PC-3 (cell line): Measurements from ENCODE around the gene USP22. TPM values are rescaled to one million over a fixed set of nuclear protein-coding genes. Genes with fewer than 3 reads are reported as not detected.
"Not testable (repeated sequence)": the region's sequence is repeated elsewhere in the genome, so short reads cannot be mapped to it uniquely, and the experiment has no call there.

Experiments used
- ATAC-seq: fragments of 200-7000 bp; cut with Tn5 transposase; 2 replicates; pipeline ENCODE4 v1.9.1; 2020; ENCODE audit warnings: mild to moderate bottlenecking, moderate library complexity
- BruUV-seq: library from RNA; stranded (reverse); fragments of 400-500 nt; replicated peaks from 2 replicates; lab custom pipeline; 2021; lab: Mats Ljungman, UMichigan
- CTCF ChIA-PET: fragments of 300-600 bp; sonication (Branson Sonifier 250); formaldehyde crosslinking; loops from one replicate; lab custom pipeline; 2022; ENCODE audit warnings: antibody characterized with exemption; lab: Charles Lee
- POLR2A ChIA-PET: fragments of 300-600 bp; sonication (Branson Sonifier 250); formaldehyde crosslinking; loops from one replicate; lab custom pipeline; 2022; ENCODE audit warnings: antibody characterized with exemption; ENCODE audit not compliant: unreplicated experiment; lab: Charles Lee
- DNase-seq: peaks from one replicate; pipeline ENCODE4 v3.0.0-alpha.2; 2015
- H2AFZ ChIP-seq: fragments of 300-600 bp; sonication (generic); 2 replicates; pipeline ENCODE4 v1.6.0; 2016; ENCODE audit warnings: antibody characterized with exemption, low read length
- H3F3A ChIP-seq: fragments of 300-600 bp; sonication (generic); one replicate; pipeline ENCODE4 v1.6.0; 2017; ENCODE audit warnings: antibody characterized with exemption, low read length, control low read depth, mild to moderate bottlenecking; ENCODE audit not compliant: unreplicated experiment
- H3K27ac ChIP-seq: fragments of 300-600 bp; sonication (generic); 2 replicates; pipeline ENCODE4 v1.5.1; 2016; ENCODE audit warnings: mild to moderate bottlenecking, low read length
- H3K27me3 ChIP-seq: fragments of 300-600 bp; sonication (generic); 2 replicates; pipeline ENCODE4 v1.6.1; 2016; ENCODE audit warnings: low read length, mixed read lengths
- H3K36me3 ChIP-seq: fragments of 300-600 bp; sonication (generic); 2 replicates; pipeline ENCODE4 v1.6.1; 2016; ENCODE audit warnings: low read depth, mixed run types, low read length, mixed read lengths
- H3K4me1 ChIP-seq: fragments of 300-600 bp; sonication (generic); 2 replicates; pipeline ENCODE4 v1.5.1; 2016; ENCODE audit warnings: low read length; ENCODE audit not compliant: insufficient read depth
- H3K4me2 ChIP-seq: fragments of 300-600 bp; sonication (generic); 2 replicates; pipeline ENCODE4 v1.6.0; 2016; ENCODE audit warnings: low read length
- H3K4me3 ChIP-seq: fragments of 300-600 bp; sonication (generic); 2 replicates; pipeline ENCODE4 v1.5.1; 2016; ENCODE audit warnings: mild to moderate bottlenecking, low read length, mixed read lengths
- H3K79me2 ChIP-seq: fragments of 300-600 bp; sonication (generic); 2 replicates; pipeline ENCODE4 v1.6.1; 2017; ENCODE audit warnings: low read length, mixed read lengths
- H3K9ac ChIP-seq: fragments of 300-600 bp; sonication (generic); 2 replicates; pipeline ENCODE4 v1.6.0; 2016; ENCODE audit warnings: mild to moderate bottlenecking, low read length
- H3K9me2 ChIP-seq: fragments of 300-600 bp; sonication (generic); replicated peaks from 2 replicates; pipeline ENCODE4 v1.6.1; 2016; ENCODE audit warnings: mixed run types, low read length, mixed read lengths
- H3K9me3 ChIP-seq: fragments of 300-600 bp; sonication (generic); 2 replicates; pipeline ENCODE4 v1.6.1; 2016; ENCODE audit warnings: low read length, mixed read lengths
- H4K20me1 ChIP-seq: fragments of 300-600 bp; sonication (generic); 2 replicates; pipeline ENCODE4 v1.6.1; 2016; ENCODE audit warnings: low read length, mixed read lengths
- CTCF ChIP-seq: fragments of 300-600 bp; sonication (generic); conservative IDR thresholded peaks from 2 replicates; pipeline ENCODE4 v1.5.1; 2017; ENCODE audit warnings: antibody characterized with exemption, low read depth, mild to moderate bottlenecking, low read length
- EZH2 ChIP-seq: fragments of 300-600 bp; sonication (generic); IDR thresholded peaks from one replicate; pipeline ENCODE4 v1.6.1; 2017; ENCODE audit warnings: antibody characterized with exemption, mild to moderate bottlenecking, low read length; ENCODE audit not compliant: unreplicated experiment
- EZH2phosphoT487 ChIP-seq: fragments of 300-600 bp; sonication (generic); IDR thresholded peaks from 2 replicates; pipeline ENCODE4 v1.6.1; 2018; ENCODE audit warnings: mild to moderate bottlenecking, antibody characterized with exemption, low read length, borderline replicate concordance
- intact Hi-C: fragments of 100-400 bp; cut with micrococcal nuclease; formaldehyde crosslinking; loops from 2 replicates; pipeline ENCODE4 v1.9.0; 2023
- total RNA-seq: library from RNA; depleted of rRNA; stranded (reverse); fragments of >200 nt; gene quantifications from 2 replicates; pipeline ENCODE4 v1.2.3, GENCODE V29; 2014

USP22 gene
- total RNA-seq, 1 experiment from 2014 or later, result 188 TPM

DNA sequence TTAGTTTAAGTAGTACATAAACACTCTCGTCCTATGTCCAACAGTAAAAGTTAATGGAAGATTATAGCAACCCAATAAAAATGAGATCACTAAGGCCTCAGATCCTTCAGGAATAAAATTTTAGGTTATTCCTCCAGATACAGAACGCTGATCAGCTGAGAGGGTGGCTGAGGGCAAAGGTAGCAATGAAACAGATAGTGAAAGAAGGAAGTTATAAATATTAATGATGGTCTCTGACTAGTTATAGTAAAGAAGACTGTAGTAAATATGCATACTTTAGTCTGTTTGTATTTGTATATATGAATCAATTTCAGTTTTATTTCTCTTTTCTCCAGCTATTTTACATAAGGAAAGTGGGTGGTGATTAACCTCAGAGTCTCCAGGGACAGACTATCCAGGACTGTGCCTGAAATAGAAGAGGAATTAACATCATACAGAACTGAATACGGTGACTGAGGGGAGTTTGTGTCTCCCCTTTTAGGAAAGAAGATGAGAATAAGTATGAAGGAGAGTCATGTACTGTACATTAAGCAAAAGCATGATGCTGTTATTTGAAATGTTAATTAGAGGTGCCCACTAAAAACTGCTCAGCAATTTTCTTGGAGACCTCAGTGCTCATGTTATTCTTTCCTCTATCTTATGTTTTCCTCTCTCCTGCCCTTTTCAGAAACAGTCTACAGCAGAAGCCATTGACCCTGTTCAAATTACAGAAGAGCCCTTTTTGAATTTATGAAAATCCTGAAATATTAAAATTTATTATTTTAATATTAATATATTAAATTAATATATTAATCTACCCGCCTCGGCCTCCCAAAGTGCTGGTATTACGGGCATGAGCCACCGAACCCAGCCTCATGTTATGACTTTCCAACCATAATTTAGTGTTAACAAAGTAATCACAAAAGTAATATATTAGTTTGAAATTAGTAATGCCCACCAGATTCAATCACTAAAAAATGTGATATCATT is 47.4 kb upstream of the USP22 start:
- H3K9ac ChIP-seq, result no peak overlapping the region
- H3K36me3 ChIP-seq, result no peaks in the 10 kb centered on the region
- no peaks in the 10 kb centered on the region for H3K9me3 ChIP-seq
- no peaks in the 10 kb centered on the region for H3K9me2 ChIP-seq
- no peaks in the 10 kb centered on the region for H3K27me3 ChIP-seq
- no peak overlapping the region for H2AFZ ChIP-seq
- DNase-seq (no peak), ATAC-seq (no peak)
- H3F3A ChIP-seq, result no peaks in the 10 kb centered on the region
- H3K4me2 ChIP-seq, result no peak overlapping the region
- no peak overlapping the region for H3K4me3 ChIP-seq
- TF ChIP-seq CTCF (no peak), EZH2 (no peak), EZH2phosphoT487 (no peak)
- intact Hi-C loops, result loop anchor here (2.0 kb wide), 1 partner anchor 49 kb away; no protein-coding TSS in a partner anchor
- H3K79me2 ChIP-seq, result no peaks in the 10 kb centered on the region
- H3K27ac ChIP-seq, result no peak overlapping the region
- no TSS peak for BruUV-seq
- CTCF ChIA-PET, result no interaction called here
- H3K4me1 ChIP-seq, result peaks cover 15% of the 10 kb centered on the region
- no peaks in the 10 kb centered on the region for H4K20me1 ChIP-seq
- POLR2A ChIA-PET, result no interaction called here

DNA sequence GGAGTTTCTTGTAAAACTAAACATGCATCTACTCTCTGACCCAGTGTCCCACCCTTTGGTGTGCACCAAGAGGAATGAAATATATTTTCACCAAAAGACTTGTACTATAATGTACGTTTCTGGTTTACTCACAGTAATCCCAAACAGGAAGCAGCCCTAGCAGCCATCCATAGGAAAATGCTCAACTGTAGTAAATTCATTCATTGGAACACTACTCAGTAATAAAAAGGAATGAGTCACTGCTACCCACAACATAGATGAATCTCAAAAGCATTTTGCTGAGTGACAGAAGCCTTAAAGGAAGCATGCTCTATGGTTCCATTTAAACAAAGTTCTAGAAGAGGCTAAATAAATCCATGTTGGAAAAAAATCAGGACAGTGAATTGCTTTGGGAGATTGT is 46.3 kb upstream of the USP22 start:
- intact Hi-C loops, result loop anchor here (2.0 kb wide), 1 partner anchor 48 kb away; no protein-coding TSS in a partner anchor
- no peaks in the 10 kb centered on the region for H3K27me3 ChIP-seq
- TF ChIP-seq CTCF (no peak), EZH2phosphoT487 (no peak), EZH2 (no peak)
- H3F3A ChIP-seq, result no peaks in the 10 kb centered on the region
- H2AFZ ChIP-seq, result no peak overlapping the region
- no peaks in the 10 kb centered on the region for H4K20me1 ChIP-seq
- H3K4me3 ChIP-seq, result no peak overlapping the region
- peaks cover 15% of the 10 kb centered on the region for H3K4me1 ChIP-seq
- no peaks in the 10 kb centered on the region for H3K36me3 ChIP-seq
- BruUV-seq, result no TSS peak
- H3K4me2 ChIP-seq, result peak overlapping the region; percentile 17
- no peaks in the 10 kb centered on the region for H3K9me3 ChIP-seq
- H3K9me2 ChIP-seq, result no peaks in the 10 kb centered on the region
- H3K27ac ChIP-seq, result peak overlapping the region; percentile 67
- ATAC-seq (peak; percentile 96), DNase-seq (peak; percentile 88)
- CTCF ChIA-PET, result no interaction called here
- H3K9ac ChIP-seq, result no peak overlapping the region
- no peaks in the 10 kb centered on the region for H3K79me2 ChIP-seq
- POLR2A ChIA-PET, result no interaction called here

DNA sequence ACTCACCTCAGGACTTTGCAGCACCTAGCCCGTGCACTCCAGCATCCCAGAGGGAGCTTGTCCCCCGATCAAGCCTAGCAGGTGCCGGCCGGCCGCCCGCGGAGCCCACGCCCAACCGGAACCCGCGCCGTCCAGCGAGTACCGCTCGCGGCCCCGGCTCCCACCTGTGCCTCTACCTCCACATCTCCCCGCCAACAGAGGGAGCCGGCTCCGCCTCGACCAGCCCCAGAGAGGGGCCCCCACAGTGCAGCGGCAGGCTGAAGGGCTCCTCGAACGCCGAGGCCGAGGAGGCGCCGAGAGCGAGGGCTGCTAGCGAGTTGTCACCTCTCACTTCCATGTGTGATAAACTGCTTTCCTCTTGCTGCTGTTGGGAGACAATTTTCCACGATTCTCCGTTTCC is 42.9 kb upstream of the USP22 start:
- ChIA-PET POLR2A (no interaction called here), CTCF (no interaction called here)
- Histone ChIP-seq H2AFZ (no peak overlapping the region), H3K4me1 (peaks cover 15% of the 10 kb centered on the region), H3K79me2 (no peaks in the 10 kb centered on the region), H3K27me3 (no peaks in the 10 kb centered on the region), H3K9ac (no peak overlapping the region), H3K9me2 (no peaks in the 10 kb centered on the region), H4K20me1 (no peaks in the 10 kb centered on the region), H3K36me3 (no peaks in the 10 kb centered on the region), H3K27ac (no peak overlapping the region), H3K4me2 (no peak overlapping the region), H3K9me3 (no peaks in the 10 kb centered on the region), H3K4me3 (no peak overlapping the region), H3F3A (no peaks in the 10 kb centered on the region)
- no TSS peak for BruUV-seq
- intact Hi-C loops, result no loop called here
- DNase-seq (no peak), ATAC-seq (no peak)
- TF ChIP-seq EZH2phosphoT487 (no peak), EZH2 (no peak), CTCF (no peak)

DNA sequence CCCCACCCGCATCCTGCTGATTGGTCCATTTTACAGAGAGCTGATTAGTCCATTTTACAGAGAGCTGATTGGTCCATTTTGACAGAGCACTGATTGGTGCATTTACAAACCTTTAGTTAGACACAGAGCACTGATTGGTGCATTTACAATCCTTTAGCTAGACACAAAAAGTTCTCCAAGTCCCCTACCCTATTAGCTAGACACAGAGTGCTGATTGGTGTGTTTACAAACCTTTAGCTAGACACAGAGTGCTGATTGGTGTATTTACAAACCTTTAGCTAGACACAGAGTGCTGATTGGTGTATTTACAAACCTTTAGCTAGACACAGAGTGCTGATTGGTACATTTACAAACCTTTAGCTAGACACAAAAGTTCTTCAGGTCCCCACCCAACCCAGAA is 42.5 kb upstream of the USP22 start:
- H3K9ac ChIP-seq, H3F3A ChIP-seq, DNase-seq, H3K9me3 ChIP-seq, H3K79me2 ChIP-seq, H3K9me2 ChIP-seq, H3K36me3 ChIP-seq, CTCF ChIA-PET, H3K4me2 ChIP-seq, H3K27me3 ChIP-seq, ATAC-seq, H4K20me1 ChIP-seq, BruUV-seq, H3K27ac ChIP-seq, POLR2A ChIA-PET, H3K4me3 ChIP-seq, H2AFZ ChIP-seq, intact Hi-C loops: not testable (repeated sequence)
- H3K4me1 ChIP-seq, result peaks cover 15% of the 10 kb centered on the region
